ENCODE results near the gene VILL.

GRCh38 chr3:38038447-38038911 lies 47.9 kb downstream of the VILL start:
- TF ChIP-seq, protein P1, sequence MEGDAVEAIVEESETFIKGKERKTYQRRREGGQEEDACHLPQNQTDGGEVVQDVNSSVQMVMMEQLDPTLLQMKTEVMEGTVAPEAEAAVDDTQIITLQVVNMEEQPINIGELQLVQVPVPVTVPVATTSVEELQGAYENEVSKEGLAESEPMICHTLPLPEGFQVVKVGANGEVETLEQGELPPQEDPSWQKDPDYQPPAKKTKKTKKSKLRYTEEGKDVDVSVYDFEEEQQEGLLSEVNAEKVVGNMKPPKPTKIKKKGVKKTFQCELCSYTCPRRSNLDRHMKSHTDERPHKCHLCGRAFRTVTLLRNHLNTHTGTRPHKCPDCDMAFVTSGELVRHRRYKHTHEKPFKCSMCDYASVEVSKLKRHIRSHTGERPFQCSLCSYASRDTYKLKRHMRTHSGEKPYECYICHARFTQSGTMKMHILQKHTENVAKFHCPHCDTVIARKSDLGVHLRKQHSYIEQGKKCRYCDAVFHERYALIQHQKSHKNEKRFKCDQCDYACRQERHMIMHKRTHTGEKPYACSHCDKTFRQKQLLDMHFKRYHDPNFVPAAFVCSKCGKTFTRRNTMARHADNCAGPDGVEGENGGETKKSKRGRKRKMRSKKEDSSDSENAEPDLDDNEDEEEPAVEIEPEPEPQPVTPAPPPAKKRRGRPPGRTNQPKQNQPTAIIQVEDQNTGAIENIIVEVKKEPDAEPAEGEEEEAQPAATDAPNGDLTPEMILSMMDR (IDR thresholded peaks at IDR 0.05), result no peak
- TF ChIP-seq POLR2A (IDR thresholded peaks at IDR 0.05), result no peak
